CD4-positive, alpha-beta T cell treated with Interleukin-12 subunit alpha and Interleukin-12 subunit beta, for 1 hour (primary cell): ENCODE measurements around the gene MAU2.
"Not testable (repeated sequence)": the region's sequence is repeated elsewhere in the genome, so short reads cannot be mapped to it uniquely, and the experiment has no call there.

Experiments used
- DNase-seq: peaks from one replicate; pipeline ENCODE4 v3.0.0-alpha.2; 2020

Gene MAU2

GRCh38 chr19:19348266-19348665 is 27.6 kb downstream of the MAU2 start:
- no peak for DNase-seq

DNA sequence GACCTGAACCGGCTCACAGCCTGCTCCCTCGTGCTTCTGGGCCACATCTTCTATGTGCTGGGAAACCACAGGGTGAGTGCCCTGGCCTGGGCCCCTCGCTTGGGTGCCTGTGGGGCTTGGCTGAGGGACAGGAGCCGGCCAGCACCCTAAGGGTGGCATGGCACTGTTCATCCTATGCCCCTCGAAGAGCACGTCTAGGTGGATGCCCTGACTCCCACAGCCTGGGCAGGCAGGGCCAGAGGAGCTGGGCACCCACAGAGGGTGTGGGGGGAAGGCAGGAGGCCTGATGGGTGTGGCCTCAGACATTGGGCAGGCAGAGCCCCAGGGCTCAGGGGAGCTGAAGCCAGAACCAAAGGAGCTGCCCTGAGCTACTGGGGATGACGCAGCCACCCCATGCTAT is 28.7 kb downstream of the MAU2 start:
- no peak for DNase-seq

DNA sequence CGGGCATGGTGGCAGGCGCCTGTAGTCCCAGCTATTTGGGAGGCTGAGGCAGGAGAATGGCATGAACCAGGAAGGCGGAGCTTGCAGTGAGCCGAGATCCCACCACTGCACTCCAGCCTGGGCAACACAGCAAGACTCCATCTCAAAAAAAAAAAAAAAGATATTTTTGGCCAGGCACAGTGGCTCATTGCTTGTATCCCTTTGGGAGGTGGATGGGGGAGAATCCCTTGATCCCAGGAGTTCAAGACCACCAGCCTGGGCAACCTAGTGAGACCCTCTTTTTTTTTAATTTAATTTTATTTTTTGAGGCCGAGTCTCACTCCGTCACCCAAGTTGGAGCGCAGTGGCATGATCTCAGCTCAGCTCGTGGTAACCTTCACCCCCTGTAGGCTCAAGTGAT is 30.1 kb downstream of the MAU2 start:
- DNase-seq, result not testable (repeated sequence)

GRCh38 chr19:19352823-19353222 is 32.2 kb downstream of the MAU2 start:
- DNase-seq, result no peak

DNA sequence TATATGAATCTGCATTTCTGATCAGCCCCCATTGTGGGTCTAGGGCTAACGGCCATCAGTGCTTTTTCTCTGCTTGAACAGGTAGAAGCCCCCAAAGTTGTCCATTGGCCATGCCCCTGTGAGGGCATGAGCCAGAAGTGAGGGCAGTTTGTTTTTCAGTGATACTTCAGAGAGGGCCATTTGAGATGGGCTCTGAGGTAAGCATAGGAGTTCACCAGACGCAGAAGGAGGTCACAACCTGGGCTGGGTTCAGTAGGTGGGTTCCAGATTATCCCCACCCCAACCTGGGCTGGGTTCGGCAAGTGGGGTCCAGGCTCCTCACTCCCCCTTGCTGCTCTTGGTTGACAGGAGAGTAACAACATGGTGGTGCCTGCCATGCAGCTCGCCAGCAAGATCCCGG is 33.4 kb downstream of the MAU2 start:
- no peak for DNase-seq

- no peak for DNase-seq
These were observed 34.3 kb downstream of the MAU2 start for GRCh38 chr19:19354932-19355331.

GRCh38 chr19:19355606-19356139 is 35.0 kb downstream of the MAU2 start:
- DNase-seq, result no peak

GRCh38 chr19:19356500-19356899 is 35.9 kb downstream of the MAU2 start:
- no peak for DNase-seq

- DNase-seq, result no peak
These were observed 36.4 kb downstream of the MAU2 start for GRCh38 chr19:19356901-19357566.

DNA sequence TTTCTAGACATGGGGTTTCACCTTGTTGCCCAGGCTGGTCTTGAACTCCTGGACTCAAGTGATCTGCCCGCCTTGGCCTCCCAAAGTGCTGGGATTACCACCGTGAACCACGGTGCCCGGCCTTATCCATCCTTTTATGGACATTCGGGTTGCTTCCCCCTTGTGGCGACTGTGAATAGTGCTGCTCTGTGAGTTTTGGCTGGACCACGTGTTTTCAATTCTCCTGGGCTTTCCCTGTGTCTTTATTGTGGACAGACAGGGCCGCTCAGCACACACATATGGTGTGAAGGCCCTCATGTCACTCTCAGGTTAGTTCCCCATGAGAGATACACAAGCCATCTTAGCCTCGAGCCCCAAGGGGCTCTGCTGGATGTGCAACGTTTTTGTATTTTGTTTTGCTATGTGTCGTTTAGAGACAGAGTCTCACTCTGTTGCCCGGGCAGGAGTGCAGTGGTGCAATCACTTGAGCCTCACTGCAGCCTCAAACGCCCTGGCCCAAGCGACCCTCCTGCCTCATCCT is 40.5 kb downstream of the MAU2 start:
- DNase-seq, result peak; percentile 83

GRCh38 chr19:19362075-19362474 is 41.4 kb downstream of the MAU2 start:
- DNase-seq, result no peak

DNA sequence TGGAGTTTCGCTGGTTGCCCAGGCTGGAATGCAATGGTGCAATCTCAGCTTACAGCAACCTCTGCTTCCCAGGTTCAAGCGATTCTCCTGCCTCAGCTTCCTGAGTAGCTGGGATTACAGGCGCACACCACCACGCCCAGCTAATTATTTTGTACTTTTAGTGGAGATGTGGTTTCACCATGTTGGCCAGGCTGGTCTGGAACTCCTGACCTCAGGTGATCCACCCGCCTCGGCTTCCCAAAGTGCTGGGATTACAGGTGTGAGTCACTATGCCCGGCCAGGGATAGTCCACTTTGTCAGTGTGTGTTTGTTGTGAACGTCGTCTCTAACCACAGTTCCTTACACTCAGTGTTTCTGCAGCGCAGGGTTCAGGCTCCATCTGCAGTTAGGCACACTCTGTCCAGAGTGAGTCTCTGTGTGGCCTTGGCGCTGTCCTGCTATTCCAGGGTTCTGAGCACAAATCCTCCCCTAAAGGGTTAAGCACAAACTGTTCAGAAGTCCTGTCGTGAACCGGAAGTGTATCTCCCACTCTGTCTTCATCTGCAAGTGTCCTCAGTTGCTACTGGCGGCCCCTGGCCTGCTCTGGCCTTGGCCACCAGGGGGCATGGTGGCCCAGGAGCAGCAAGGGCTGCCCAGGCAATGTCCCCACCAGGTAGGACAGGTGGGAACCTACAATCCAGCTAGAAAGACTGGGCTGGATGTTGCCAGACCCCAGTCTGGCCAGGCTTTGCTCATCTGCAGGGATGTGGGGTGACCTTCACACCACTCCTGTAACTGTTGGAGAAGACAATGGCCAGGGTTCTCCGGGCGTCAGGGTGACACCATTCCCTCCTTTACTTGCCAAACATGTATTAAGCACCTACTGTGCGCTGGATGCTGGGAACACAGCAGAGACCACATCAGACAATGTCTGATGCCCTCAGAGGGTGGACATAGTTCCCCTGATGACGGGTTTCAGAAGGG is 46.1 kb downstream of the MAU2 start:
- DNase-seq, result peak; percentile 81

DNA sequence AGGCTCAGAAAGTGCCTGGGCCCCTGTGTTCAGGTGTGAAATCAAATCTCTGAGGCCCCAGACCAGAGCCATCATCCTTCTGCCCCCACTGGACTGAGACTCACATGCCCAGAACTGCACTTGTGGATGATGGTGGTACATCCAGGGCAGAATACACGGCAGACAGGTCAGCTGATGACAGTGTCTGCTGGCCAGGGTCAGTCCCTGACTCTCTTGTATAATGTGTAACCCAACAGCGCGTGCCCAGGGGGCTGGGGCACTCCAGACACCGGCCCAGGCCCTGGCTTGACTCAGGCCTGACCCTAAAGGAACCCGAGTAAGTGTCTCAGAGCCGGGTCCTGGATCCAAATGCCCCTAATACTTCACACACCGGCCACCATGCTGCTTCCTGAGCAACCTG is 47.5 kb downstream of the MAU2 start:
- no peak for DNase-seq

- no peak for DNase-seq
These were observed 50.4 kb downstream of the MAU2 start for GRCh38 chr19:19371059-19371458.

DNA sequence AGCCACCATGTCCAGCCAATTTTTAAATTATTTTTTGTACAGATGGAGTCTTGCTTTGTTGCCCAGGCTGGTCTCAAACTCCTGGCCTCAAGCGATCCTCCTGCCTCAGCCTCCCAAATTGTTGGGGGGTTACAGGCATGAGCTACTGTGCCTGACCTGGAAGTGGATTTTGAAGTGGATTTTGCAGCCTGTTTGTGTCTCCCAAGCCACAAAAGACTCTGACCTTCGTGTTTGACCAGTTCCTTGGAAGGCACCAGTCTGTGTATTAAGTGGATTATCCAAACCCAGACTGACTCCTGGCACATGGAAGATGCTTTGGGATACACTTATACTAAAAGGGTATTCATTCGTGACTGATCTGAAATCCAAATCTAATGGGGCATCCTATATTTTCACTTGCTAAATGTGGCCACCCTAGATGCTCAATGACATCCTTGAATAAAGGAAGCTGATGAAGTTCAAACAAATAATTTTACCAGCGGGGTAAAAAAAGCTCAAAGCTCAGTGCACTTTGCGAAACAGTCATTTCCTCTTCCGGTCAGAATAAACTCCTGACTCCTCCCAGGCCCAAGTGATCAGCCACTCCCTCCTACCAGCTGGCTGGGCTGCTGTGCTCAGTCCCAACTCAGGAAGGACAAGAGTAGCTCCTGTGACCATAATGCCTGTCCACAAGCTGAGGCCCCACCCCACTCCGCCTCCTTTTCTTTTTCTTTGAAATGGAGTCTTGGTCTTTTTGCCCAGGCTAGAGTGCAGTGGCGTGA is 52.2 kb downstream of the MAU2 start:
- peak; percentile 71 for DNase-seq

- no peak for DNase-seq
These were observed 58.9 kb downstream of the MAU2 start for GRCh38 chr19:19379527-19379926.

- DNase-seq, result not testable (repeated sequence)
These were observed 59.7 kb downstream of the MAU2 start for GRCh38 chr19:19380316-19380715.

GRCh38 chr19:19381007-19381926 is 60.6 kb downstream of the MAU2 start:
- no peak for DNase-seq

- no peak for DNase-seq
These were observed 61.5 kb downstream of the MAU2 start for GRCh38 chr19:19382118-19382517.

DNA sequence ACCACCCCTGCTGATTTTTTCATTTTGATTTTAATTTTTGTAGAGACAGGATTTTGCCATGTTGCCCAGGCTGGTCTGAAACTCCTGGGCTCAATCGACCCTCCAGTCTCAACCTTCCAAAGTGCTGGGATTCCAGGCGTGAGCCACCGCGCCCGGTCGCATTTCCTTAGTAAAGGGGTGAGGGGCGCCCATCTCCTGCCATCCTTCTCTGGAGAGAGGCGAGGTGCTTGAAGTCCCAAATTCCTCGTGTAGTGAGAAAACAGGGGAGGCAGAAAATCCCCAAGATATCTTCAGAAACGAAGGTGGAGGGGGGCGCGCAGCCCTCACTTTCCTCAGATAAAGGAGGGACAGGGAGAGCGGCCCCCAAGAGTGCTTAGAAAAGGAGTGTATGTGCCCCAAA is 63.9 kb downstream of the MAU2 start:
- no peak for DNase-seq

- DNase-seq, result peak; percentile 100
These were observed 64.7 kb downstream of the MAU2 start for GRCh38 chr19:19385131-19385895.
